OCI-LY7 (cell line): ENCODE measurements around the gene RFX7. TPM values are rescaled to one million over a fixed set of nuclear protein-coding genes. Genes with fewer than 3 reads are reported as not detected.

Source experiments
- BruUV-seq: library from RNA; stranded (reverse); fragments of 400-500 nt; replicated peaks from 2 replicates; lab custom pipeline; 2021; lab: Mats Ljungman, UMichigan
- CTCF ChIA-PET: fragments of 300-600 bp; sonication (Branson Sonifier 250); formaldehyde crosslinking; loops from one replicate; lab custom pipeline; 2022; ENCODE audit warnings: antibody characterized with exemption; ENCODE audit not compliant: unreplicated experiment; lab: Charles Lee
- POLR2A ChIA-PET: fragments of 300-600 bp; sonication (Branson Sonifier 250); formaldehyde crosslinking; loops from one replicate; lab custom pipeline; 2022; ENCODE audit warnings: antibody characterized with exemption; lab: Charles Lee
- DNase-seq: peaks from one replicate; pipeline ENCODE4 v3.0.0-alpha.2; 2015; ENCODE audit warnings: low spot score
- H2AFZ ChIP-seq: fragments of 200-600 bp; sonication (generic), shearing (Covaris generic); 2 replicates; pipeline ENCODE4 v1.6.1; 2014; ENCODE audit warnings: mild to moderate bottlenecking, antibody characterized with exemption, low read length, moderate library complexity
- H3K27ac ChIP-seq: fragments of 200-600 bp; sonication (generic); 2 replicates; pipeline ENCODE4 v1.5.1; 2014; ENCODE audit warnings: mixed run types, low read depth, mild to moderate bottlenecking, moderate library complexity, low read length, inconsistent platforms; ENCODE audit not compliant: poor library complexity, severe bottlenecking
- H3K36me3 ChIP-seq: fragments of 200-600 bp; sonication (generic); 2 replicates; pipeline ENCODE4 v1.6.1; 2014; ENCODE audit warnings: mild to moderate bottlenecking, antibody characterized with exemption, low read length, moderate library complexity, mixed read lengths; ENCODE audit not compliant: insufficient read depth
- H3K4me1 ChIP-seq: fragments of 200-600 bp; sonication (generic); 2 replicates; pipeline ENCODE4 v1.5.1; 2014; ENCODE audit warnings: mild to moderate bottlenecking, low read length; ENCODE audit not compliant: insufficient read depth, poor library complexity, severe bottlenecking
- H3K4me2 ChIP-seq: fragments of 200-600 bp; sonication (generic); 2 replicates; pipeline ENCODE4 v1.6.1; 2014; ENCODE audit warnings: mild to moderate bottlenecking, low read length
- H3K4me3 ChIP-seq: fragments of 200-600 bp; sonication (generic); 2 replicates; pipeline ENCODE4 v1.5.1; 2014; ENCODE audit warnings: mild to moderate bottlenecking, low read depth, low read length; ENCODE audit not compliant: poor library complexity, severe bottlenecking
- H3K79me2 ChIP-seq: fragments of 200-600 bp; sonication (generic); 2 replicates; pipeline ENCODE4 v1.6.1; 2016; ENCODE audit warnings: low read depth, mild to moderate bottlenecking, low read length, moderate library complexity, mixed read lengths; ENCODE audit not compliant: insufficient read depth
- H3K9me2 ChIP-seq: fragments of 200-600 bp; sonication (generic); 2 replicates; pipeline ENCODE4 v1.6.1; 2016; ENCODE audit warnings: mild to moderate bottlenecking, low read length, mixed read lengths; ENCODE audit not compliant: insufficient read depth
- H3K9me3 ChIP-seq: fragments of 200-600 bp; sonication (generic); 2 replicates; pipeline ENCODE4 v1.6.1; 2014; ENCODE audit warnings: mild to moderate bottlenecking, mixed run types, low read length, mixed read lengths
- H4K20me1 ChIP-seq: fragments of 200-600 bp; sonication (generic); 2 replicates; pipeline ENCODE4 v1.6.1; 2014; ENCODE audit warnings: mild to moderate bottlenecking, antibody characterized with exemption, low read length, moderate library complexity, mixed read lengths; ENCODE audit not compliant: insufficient read depth
- CTCF ChIP-seq: fragments of 200-600 bp; sonication (generic); conservative IDR thresholded peaks from 2 replicates; pipeline ENCODE4 v1.5.1; 2014; ENCODE audit warnings: mild to moderate bottlenecking, antibody characterized with exemption, low read length, moderate library complexity, mixed read lengths
- EZH2phosphoT487 ChIP-seq: fragments of 200-600 bp; sonication (generic); IDR thresholded peaks from 2 replicates; pipeline ENCODE4 v1.6.1; 2018; ENCODE audit warnings: low read depth, borderline replicate concordance, mild to moderate bottlenecking, mixed run types, antibody characterized with exemption, low read length, moderate library complexity, mixed read lengths
- intact Hi-C: fragments of 100-400 bp; cut with micrococcal nuclease; formaldehyde crosslinking; loops from one replicate; pipeline ENCODE4 v1.10.0; 2022; ENCODE audit not compliant: unreplicated experiment
- total RNA-seq, 2 experiments: library from RNA; depleted of rRNA in 1 of 2; stranded (reverse); fragments of >200 nt in 1 of 2; shearing (Covaris generic) in 1 of 2; gene quantifications; 2 replicates each; pipeline ENCODE4 v1.2.3, GENCODE V29; 2014 to 2022

Gene RFX7
- total RNA-seq, 2 experiments from 2014 or later, result 10.3 to 33.9 TPM

GRCh38 chr15:56207711-56208110 is 36.0 kb downstream of the RFX7 start:
- ChIA-PET CTCF (no interaction called here), POLR2A (interaction anchor here (0.6 to 1.2 kb wide), 3 partner anchors 38 to 1993 kb away, joined by 3 read pairs; no protein-coding TSS in a partner anchor)
- H3K4me3 ChIP-seq, result no peak overlapping the region
- peaks cover 100% of the 10 kb centered on the region for H3K79me2 ChIP-seq
- DNase-seq, result no peak
- no peaks in the 10 kb centered on the region; the same call in 1 of the 2 replicates for H3K9me3 ChIP-seq
- H4K20me1 ChIP-seq, result peaks cover 34% of the 10 kb centered on the region; the same call in 1 of the 2 replicates
- no TSS peak for BruUV-seq
- TF ChIP-seq CTCF (no peak), EZH2phosphoT487 (no peak)
- no peaks in the 10 kb centered on the region for H3K9me2 ChIP-seq
- peak overlapping the region; percentile 28 for H3K4me2 ChIP-seq
- peaks cover 17% of the 10 kb centered on the region for H3K36me3 ChIP-seq
- intact Hi-C loops, result no loop called here
- no peak overlapping the region for H3K27ac ChIP-seq
- H3K4me1 ChIP-seq, result peaks cover 40% of the 10 kb centered on the region
- no peak overlapping the region for H2AFZ ChIP-seq

GRCh38 chr15:56207092-56207491 is 36.6 kb downstream of the RFX7 start:
- no peak for TF ChIP-seq CTCF
- CTCF ChIA-PET, result no interaction called here
- POLR2A ChIA-PET, result interaction anchor here (1.2 kb wide), 1 partner anchor 38 kb away, joined by 3 read pairs; no protein-coding TSS in a partner anchor
- H3K4me2 ChIP-seq, result peak overlapping the region; percentile 28; the same call in 1 of the 2 replicates
- intact Hi-C loops, result no loop called here
- no peak overlapping the region for H3K27ac ChIP-seq
- H3K4me1 ChIP-seq, result peaks cover 40% of the 10 kb centered on the region
- no TSS peak for BruUV-seq
- H3K79me2 ChIP-seq, result peaks cover 99% of the 10 kb centered on the region
- H3K4me3 ChIP-seq, result no peak overlapping the region
- peaks cover 11% of the 10 kb centered on the region for H3K36me3 ChIP-seq
- H3K9me3 ChIP-seq, result no peaks in the 10 kb centered on the region; the same call in 1 of the 2 replicates
- H3K9me2 ChIP-seq, result no peaks in the 10 kb centered on the region
- peak; percentile 27 for DNase-seq
- H4K20me1 ChIP-seq, result peaks cover 34% of the 10 kb centered on the region; the same call in 1 of the 2 replicates
- H2AFZ ChIP-seq, result no peak overlapping the region
